HEK293 (cell line): ENCODE data around the gene REN.

Source experiments
- CTCF ChIA-PET: fragments of 350-600 bp; formaldehyde crosslinking; extraction: SDS; loops from one replicate; lab custom pipeline; 2021; ENCODE audit warnings: antibody characterized with exemption; lab: Yijun Ruan, JAX
- POLR2A ChIA-PET: fragments of 300-600 bp; formaldehyde crosslinking; extraction: SDS; loops from one replicate; lab custom pipeline; 2020; ENCODE audit warnings: antibody characterized with exemption, inconsistent platforms; lab: Yijun Ruan, JAX
- H3K27ac ChIP-seq: fragments of 200-500 bp; sonication (Bioruptor generic); 2 replicates; pipeline ENCODE4 v1.5.1; 2014; ENCODE audit warnings: low read depth, low read length, control low read depth, inconsistent platforms; ENCODE audit errors: extremely low read depth
- H3K36me3 ChIP-seq, 2 experiments: fragments of 200-500 bp in 1 of 2; sonication (Bioruptor generic) in 1 of 2; 1 replicate in 1 of 2; 2 replicates in 1 of 2; pipeline ENCODE4 v1.5.1; 2014 to 2017; ENCODE audit warnings: inconsistent platforms in 2 of 2, low read length in 2 of 2; ENCODE audit not compliant: control insufficient read depth in 2 of 2, insufficient read depth in 1 of 2
- H3K4me1 ChIP-seq: fragments of 200-500 bp; sonication (Bioruptor generic); 2 replicates; pipeline ENCODE4 v1.5.1; 2014; ENCODE audit warnings: mild to moderate bottlenecking, low read length, inconsistent platforms; ENCODE audit not compliant: control insufficient read depth, insufficient read depth
- H3K4me3 ChIP-seq: 2 replicates; pipeline ENCODE4 v1.5.1; 2011; ENCODE audit warnings: low read depth, mild to moderate bottlenecking, control low read depth, low read length, moderate library complexity
- H3K9me3 ChIP-seq: fragments of 200-500 bp; sonication (Bioruptor generic); 2 replicates; pipeline ENCODE4 v1.5.1; 2014; ENCODE audit warnings: low read depth, low read length, inconsistent platforms; ENCODE audit not compliant: control insufficient read depth, insufficient read depth
- BCL11B ChIP-seq: fragments of 450-650 bp; formaldehyde crosslinking; IDR thresholded peaks from 2 replicates; pipeline ENCODE4 v1.5.1; 2016; ENCODE audit warnings: low read depth, missing biosample characterization, missing genetic modification characterization
- FEZF1 ChIP-seq: fragments of 450-650 bp; formaldehyde crosslinking; IDR thresholded peaks from 2 replicates; pipeline ENCODE4 v1.5.1; 2016; ENCODE audit warnings: missing biosample characterization, missing genetic modification characterization
- HOXC10 ChIP-seq: sonication (generic); formaldehyde crosslinking; IDR thresholded peaks from 2 replicates; pipeline ENCODE4 v1.8.1; 2023; ENCODE audit warnings: mild to moderate bottlenecking, missing genetic modification reagents
- INSM2 ChIP-seq: fragments of 450-650 bp; formaldehyde crosslinking; IDR thresholded peaks from 2 replicates; pipeline ENCODE4 v1.5.1; 2016; ENCODE audit warnings: missing biosample characterization, missing genetic modification characterization
- PRDM4 ChIP-seq: fragments of 450-650 bp; formaldehyde crosslinking; IDR thresholded peaks from 2 replicates; pipeline ENCODE4 v1.5.1; 2017; ENCODE audit warnings: missing biosample characterization, missing genetic modification characterization
- SP3 ChIP-seq: fragments of 450-650 bp; formaldehyde crosslinking; IDR thresholded peaks from 2 replicates; pipeline ENCODE4 v1.5.1; 2016; ENCODE audit warnings: missing biosample characterization, missing genetic modification characterization
- ZBTB1 ChIP-seq: fragments of 450-650 bp; formaldehyde crosslinking; IDR thresholded peaks from 2 replicates; pipeline ENCODE4 v1.5.1; 2016; ENCODE audit warnings: missing biosample characterization, missing genetic modification characterization
- ZBTB17 ChIP-seq: fragments of 450-650 bp; formaldehyde crosslinking; IDR thresholded peaks from 2 replicates; pipeline ENCODE4 v1.5.1; 2016; ENCODE audit warnings: missing biosample characterization, missing genetic modification characterization
- ZNF148 ChIP-seq: fragments of 450-650 bp; formaldehyde crosslinking; IDR thresholded peaks from 2 replicates; pipeline ENCODE4 v1.5.0; 2017; ENCODE audit warnings: missing biosample characterization, missing genetic modification characterization, borderline replicate concordance
- ZNF155 ChIP-seq: fragments of 450-650 bp; formaldehyde crosslinking; IDR thresholded peaks from 2 replicates; pipeline ENCODE4 v1.5.1; 2016; ENCODE audit warnings: missing biosample characterization, missing genetic modification characterization
- ZNF280D ChIP-seq: fragments of 450-650 bp; formaldehyde crosslinking; IDR thresholded peaks from 2 replicates; pipeline ENCODE4 v1.5.1; 2016; ENCODE audit warnings: missing biosample characterization, missing genetic modification characterization
- ZNF398 ChIP-seq: fragments of 450-650 bp; formaldehyde crosslinking; IDR thresholded peaks from 2 replicates; pipeline ENCODE4 v1.5.1; 2017; ENCODE audit warnings: missing biosample characterization, missing genetic modification characterization
- ZNF416 ChIP-seq: fragments of 450-650 bp; formaldehyde crosslinking; IDR thresholded peaks from 2 replicates; pipeline ENCODE4 v1.5.1; 2016; ENCODE audit warnings: missing biosample characterization, missing genetic modification characterization
- ZNF449 ChIP-seq: fragments of 450-650 bp; formaldehyde crosslinking; IDR thresholded peaks from 2 replicates; pipeline ENCODE4 v1.5.1; 2017; ENCODE audit warnings: missing biosample characterization, mild to moderate bottlenecking, missing genetic modification characterization, moderate library complexity
- ZNF571 ChIP-seq: fragments of 450-650 bp; formaldehyde crosslinking; IDR thresholded peaks from 2 replicates; pipeline ENCODE4 v1.5.0; 2017; ENCODE audit warnings: missing biosample characterization, missing genetic modification characterization
- ZNF596 ChIP-seq: fragments of 450-650 bp; IDR thresholded peaks from 2 replicates; pipeline ENCODE4 v1.5.0; 2018; ENCODE audit warnings: missing biosample characterization, mild to moderate bottlenecking, missing genetic modification characterization, moderate library complexity
- ZNF626 ChIP-seq: fragments of 450-650 bp; sonication (Bioruptor Pico); formaldehyde crosslinking; IDR thresholded peaks from 2 replicates; pipeline ENCODE4 v1.5.1; 2018; ENCODE audit warnings: missing biosample characterization, missing genetic modification characterization, inconsistent platforms
- ZNF658 ChIP-seq: fragments of 450-650 bp; formaldehyde crosslinking; IDR thresholded peaks from 2 replicates; pipeline ENCODE4; 2016; ENCODE audit warnings: missing biosample characterization, missing genetic modification characterization
- ZNF670 ChIP-seq: fragments of 450-650 bp; formaldehyde crosslinking; IDR thresholded peaks from 2 replicates; pipeline ENCODE4 v1.5.1; 2016; ENCODE audit warnings: missing biosample characterization, missing genetic modification characterization, low read depth
- ZNF777 ChIP-seq: fragments of 450-650 bp; formaldehyde crosslinking; IDR thresholded peaks from 2 replicates; pipeline ENCODE4 v1.5.1; 2017; ENCODE audit warnings: missing biosample characterization, missing genetic modification characterization, borderline replicate concordance

REN gene

GRCh38 chr1:204123376-204123775 lies 42.8 kb downstream of the REN start:
- Histone ChIP-seq H3K9me3 (no peaks in the 10 kb centered on the region), H3K36me3 (peaks cover 0 to 43% of the 10 kb centered on the region in 2 experiments; a peak in 2 of 3 replicates), H3K27ac (no peak overlapping the region), H3K4me1 (no peaks in the 10 kb centered on the region), H3K4me3 (no peak overlapping the region)
- CTCF ChIA-PET = interaction anchor here (0.6 to 1.0 kb wide), 4 partner anchors 102 to 634 kb away, joined by 3 to 5 read pairs (median 3); no protein-coding TSS in a partner anchor
- TF ChIP-seq ZNF670 (no peak), ZNF777 (tag by site-specific recombination) (no peak), SP3 (no peak), INSM2 (tag by site-specific recombination) (no peak), ZNF626 (tag by site-specific recombination) (no peak), ZNF398 (tag by site-specific recombination) (no peak), ZNF280D (no peak), ZNF449 (tag by site-specific recombination) (no peak), ZNF148 (no peak), ZNF155 (no peak), ZNF571 (tag by site-specific recombination) (no peak), BCL11B (tag by site-specific recombination) (no peak), FEZF1 (no peak), PRDM4 (no peak), ZNF416 (no peak), ZNF596 (tag by site-specific recombination) (no peak), ZBTB17 (tag by site-specific recombination) (no peak), ZNF658 (tag by site-specific recombination) (no peak), HOXC10 (CRISPR knock-in tag) (no peak), ZBTB1 (tag by site-specific recombination) (no peak)
- POLR2A ChIA-PET = no interaction called here
